OCI-LY3 (cell line): ENCODE results near the gene NAPA.

ENCODE experiments used
- H2AFZ ChIP-seq: fragments of 200-600, 300-600 bp; shearing (Covaris generic); 2 replicates; pipeline ENCODE4 v1.6.0; 2014; ENCODE audit warnings: antibody characterized with exemption, low read depth, low read length
- H3K27ac ChIP-seq: fragments of 200-600, 300-600 bp; sonication (generic); 2 replicates; pipeline ENCODE4 v1.5.1; 2014; ENCODE audit warnings: mild to moderate bottlenecking, low read length, moderate library complexity, mixed read lengths
- H3K27me3 ChIP-seq: fragments of 200-600, 300-600 bp; sonication (generic); 2 replicates; pipeline ENCODE4 v1.6.1; 2014; ENCODE audit warnings: low read depth, low read length, mixed read lengths
- H3K36me3 ChIP-seq: fragments of 200-600, 300-600 bp; sonication (generic); replicated peaks from 2 replicates; pipeline ENCODE3; 2014; ENCODE audit warnings: low read depth, low read length, mixed read lengths
- H3K4me1 ChIP-seq: fragments of 300-600, 200-600 bp; sonication (generic); 2 replicates; pipeline ENCODE4 v1.6.1; 2014; ENCODE audit warnings: low read length, mixed read lengths
- H3K4me2 ChIP-seq: fragments of 200-600, 300-600 bp; sonication (generic); 2 replicates; pipeline ENCODE4 v1.6.1; 2014; ENCODE audit warnings: low read length, mixed read lengths
- H3K4me3 ChIP-seq: fragments of 300-600, 200-600 bp; sonication (generic); 2 replicates; pipeline ENCODE4 v1.5.1; 2014; ENCODE audit warnings: antibody characterized with exemption, mild to moderate bottlenecking, low read length, moderate library complexity
- H3K79me2 ChIP-seq: fragments of 300-600, 200-600 bp; shearing (Covaris generic); 2 replicates; pipeline ENCODE4 v1.6.1; 2014; ENCODE audit warnings: mild to moderate bottlenecking, low read length, mixed read lengths
- H3K9ac ChIP-seq: fragments of 300-600, 200-600 bp; shearing (Covaris generic); 2 replicates; pipeline ENCODE4 v1.6.0; 2014; ENCODE audit warnings: mild to moderate bottlenecking, low read length, moderate library complexity
- H3K9me3 ChIP-seq: fragments of 200-600, 300-600 bp; shearing (Covaris generic); 2 replicates; pipeline ENCODE4 v1.6.1; 2014; ENCODE audit warnings: low read length, mixed read lengths; ENCODE audit not compliant: insufficient read depth
- H4K20me1 ChIP-seq: fragments of 200-600, 300-600 bp; sonication (generic); 2 replicates; pipeline ENCODE4 v1.6.1; 2016; ENCODE audit warnings: low read length, mixed read lengths; ENCODE audit not compliant: insufficient read depth
- EZH2phosphoT487 ChIP-seq: fragments of 200-600 bp; shearing (Covaris generic); IDR thresholded peaks from 2 replicates; pipeline ENCODE4 v1.6.1; 2018; ENCODE audit warnings: antibody characterized with exemption, mixed run types, low read depth
- TF ChIP-seq, protein P1 (sequence below): fragments of 200-600, 300-600 bp; sonication (generic); IDR thresholded peaks from 2 replicates; pipeline ENCODE4 v1.5.1; 2014; ENCODE audit warnings: antibody characterized with exemption, low read length, low read depth

The NAPA gene

DNA sequence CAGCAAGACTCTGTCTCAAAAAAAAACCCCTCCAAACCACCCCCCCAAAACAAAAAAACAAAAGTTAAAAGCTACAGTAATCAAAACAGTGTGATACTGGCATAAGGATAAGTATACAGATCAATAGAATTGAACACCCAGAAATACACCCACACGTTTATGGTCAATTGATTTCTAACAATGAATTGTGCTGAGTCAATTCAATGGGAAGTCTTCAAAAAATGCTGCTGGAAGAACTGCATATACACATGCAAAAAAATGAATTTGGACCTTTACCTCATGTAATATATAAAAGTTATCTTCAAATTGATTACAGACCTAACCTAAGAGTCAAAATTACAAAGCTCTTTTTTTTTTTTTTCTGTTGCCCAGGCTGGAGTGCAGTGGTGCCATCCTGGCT lies 19.8 kb upstream of the NAPA start:
- no peak overlapping the region for H3K4me2 ChIP-seq
- H3K79me2 ChIP-seq, result no peaks in the 10 kb centered on the region
- H3K27me3 ChIP-seq, result peaks cover 14% of the 10 kb centered on the region
- no peak overlapping the region for H3K4me3 ChIP-seq
- no peak for TF ChIP-seq EZH2phosphoT487
- TF ChIP-seq, protein P1, sequence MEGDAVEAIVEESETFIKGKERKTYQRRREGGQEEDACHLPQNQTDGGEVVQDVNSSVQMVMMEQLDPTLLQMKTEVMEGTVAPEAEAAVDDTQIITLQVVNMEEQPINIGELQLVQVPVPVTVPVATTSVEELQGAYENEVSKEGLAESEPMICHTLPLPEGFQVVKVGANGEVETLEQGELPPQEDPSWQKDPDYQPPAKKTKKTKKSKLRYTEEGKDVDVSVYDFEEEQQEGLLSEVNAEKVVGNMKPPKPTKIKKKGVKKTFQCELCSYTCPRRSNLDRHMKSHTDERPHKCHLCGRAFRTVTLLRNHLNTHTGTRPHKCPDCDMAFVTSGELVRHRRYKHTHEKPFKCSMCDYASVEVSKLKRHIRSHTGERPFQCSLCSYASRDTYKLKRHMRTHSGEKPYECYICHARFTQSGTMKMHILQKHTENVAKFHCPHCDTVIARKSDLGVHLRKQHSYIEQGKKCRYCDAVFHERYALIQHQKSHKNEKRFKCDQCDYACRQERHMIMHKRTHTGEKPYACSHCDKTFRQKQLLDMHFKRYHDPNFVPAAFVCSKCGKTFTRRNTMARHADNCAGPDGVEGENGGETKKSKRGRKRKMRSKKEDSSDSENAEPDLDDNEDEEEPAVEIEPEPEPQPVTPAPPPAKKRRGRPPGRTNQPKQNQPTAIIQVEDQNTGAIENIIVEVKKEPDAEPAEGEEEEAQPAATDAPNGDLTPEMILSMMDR, result no peak
- H4K20me1 ChIP-seq, result no peaks in the 10 kb centered on the region
- H3K27ac ChIP-seq, result no peak overlapping the region
- H3K36me3 ChIP-seq, result no peaks in the 10 kb centered on the region
- H3K9ac ChIP-seq, result no peak overlapping the region
- no peak overlapping the region for H2AFZ ChIP-seq
- no peaks in the 10 kb centered on the region for H3K9me3 ChIP-seq
- H3K4me1 ChIP-seq, result peaks cover 7% of the 10 kb centered on the region; the same call in 1 of the 2 replicates

DNA sequence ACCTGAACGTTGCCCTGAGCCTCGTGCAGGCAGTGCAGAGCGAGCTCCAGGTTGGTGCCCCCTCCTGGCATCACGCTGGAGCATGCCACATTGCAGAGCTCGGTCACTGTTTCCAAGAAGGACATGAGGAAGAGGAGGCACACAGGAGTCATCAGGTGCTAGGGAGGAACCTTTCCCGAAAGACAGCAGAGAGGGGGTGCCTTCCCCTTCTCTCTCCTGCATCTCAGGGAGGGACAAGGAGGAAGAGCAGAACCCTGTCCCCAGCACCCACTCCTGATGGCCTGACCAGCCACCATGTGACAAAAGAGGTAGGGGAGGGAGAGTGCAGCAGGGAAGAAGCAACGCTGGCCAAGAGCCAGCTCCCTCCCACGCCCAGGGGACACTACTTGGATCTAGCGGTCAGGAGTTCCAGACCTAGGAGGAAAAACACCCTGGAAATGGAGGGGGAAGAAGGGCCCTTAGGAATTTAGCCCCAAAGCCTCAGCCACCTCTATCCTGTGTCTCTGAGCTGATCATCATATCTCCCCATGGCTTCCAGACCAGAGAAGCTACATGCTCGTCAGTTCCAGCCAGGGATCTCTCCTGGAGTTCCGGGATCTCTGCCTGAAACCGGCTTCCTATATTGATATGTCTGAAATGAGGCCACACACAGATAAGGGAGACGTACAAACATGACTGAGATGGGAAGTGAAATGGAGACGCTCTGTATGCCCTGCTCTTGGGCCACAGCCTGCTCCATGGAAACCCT lies 17.0 kb upstream of the NAPA start:
- Histone ChIP-seq H3K79me2 (no peaks in the 10 kb centered on the region), H3K9ac (no peak overlapping the region), H3K4me2 (no peak overlapping the region), H3K27ac (no peak overlapping the region), H3K4me3 (no peak overlapping the region), H4K20me1 (no peaks in the 10 kb centered on the region), H3K27me3 (peaks cover 23% of the 10 kb centered on the region), H2AFZ (no peak overlapping the region), H3K9me3 (no peaks in the 10 kb centered on the region), H3K36me3 (no peaks in the 10 kb centered on the region), H3K4me1 (no peaks in the 10 kb centered on the region)
- TF ChIP-seq, protein P1, result no peak
- TF ChIP-seq EZH2phosphoT487, result no peak

DNA sequence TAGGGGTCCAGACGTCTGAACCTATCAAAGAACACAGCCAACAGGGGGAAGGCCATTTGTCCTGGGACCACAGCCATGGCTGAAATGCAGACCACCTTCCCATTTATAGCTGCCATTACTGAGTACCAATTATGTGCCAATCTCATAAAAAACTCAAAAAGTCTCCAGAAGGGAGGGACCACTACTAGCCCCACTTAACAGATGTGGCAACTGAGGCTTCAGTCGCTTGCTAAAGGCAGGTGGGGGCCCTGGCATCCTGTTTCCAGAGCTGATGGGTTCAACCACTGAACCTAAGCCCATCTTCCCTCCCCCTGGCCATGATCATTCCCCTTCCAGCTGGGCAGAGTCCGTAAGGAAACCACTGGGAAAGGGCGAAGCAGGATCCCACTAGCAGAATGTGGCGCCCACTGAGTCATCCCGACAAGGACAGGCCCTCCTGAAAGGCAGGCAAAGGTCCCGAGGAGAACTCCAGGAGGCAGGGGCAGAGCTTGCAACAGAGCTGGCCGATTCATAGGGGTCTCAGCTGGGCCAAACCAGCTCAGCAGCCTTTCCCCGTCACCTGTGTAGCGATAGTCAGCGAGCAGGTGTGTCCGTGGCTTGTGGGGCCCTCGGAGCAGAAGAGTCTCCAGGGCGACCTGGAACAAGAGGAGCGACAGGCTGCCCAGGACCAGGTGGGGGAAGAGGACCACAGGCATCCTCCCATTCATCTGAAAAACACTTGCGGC lies 14.3 kb upstream of the NAPA start:
- H3K36me3 ChIP-seq, result no peaks in the 10 kb centered on the region

DNA sequence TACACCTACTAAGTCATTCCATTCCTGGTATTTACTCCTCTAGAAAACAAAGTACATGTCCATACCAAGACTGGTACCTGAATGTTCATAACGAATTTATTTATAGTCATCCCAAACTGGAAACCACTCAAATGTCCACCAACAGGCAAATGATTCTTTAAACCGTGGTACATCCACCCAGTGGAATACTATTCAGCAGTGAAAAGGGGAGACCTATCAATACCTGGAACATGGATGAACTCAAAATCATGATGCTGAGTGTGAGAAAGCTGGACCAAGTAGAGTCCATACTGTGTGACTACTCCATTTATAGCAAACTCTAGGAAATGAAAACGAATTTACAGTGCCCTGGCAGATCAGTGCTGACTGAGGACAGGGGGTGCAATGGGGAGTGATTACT lies 11.9 kb upstream of the NAPA start:
- no peak for TF ChIP-seq EZH2phosphoT487
- TF ChIP-seq, protein P1, result no peak

More for the DNA sequence above, 14.3 kb upstream of the NAPA start:
- Histone ChIP-seq H3K4me3 (no peak overlapping the region), H2AFZ (no peak overlapping the region), H3K27me3 (peaks cover 30% of the 10 kb centered on the region), H3K79me2 (no peaks in the 10 kb centered on the region), H3K4me2 (no peak overlapping the region), H3K9me3 (no peaks in the 10 kb centered on the region), H3K4me1 (no peaks in the 10 kb centered on the region), H4K20me1 (no peaks in the 10 kb centered on the region), H3K9ac (no peak overlapping the region), H3K27ac (no peak overlapping the region)
- TF ChIP-seq EZH2phosphoT487, result no peak
- TF ChIP-seq, protein P1, result no peak

More for the DNA sequence above, 11.9 kb upstream of the NAPA start:
- no peak overlapping the region for H3K27ac ChIP-seq
- no peaks in the 10 kb centered on the region for H3K9me3 ChIP-seq
- no peaks in the 10 kb centered on the region for H3K4me1 ChIP-seq
- no peaks in the 10 kb centered on the region for H3K79me2 ChIP-seq
- no peak overlapping the region for H3K4me2 ChIP-seq
- H3K9ac ChIP-seq, result no peak overlapping the region
- H3K4me3 ChIP-seq, result no peak overlapping the region
- no peak overlapping the region for H2AFZ ChIP-seq
- no peaks in the 10 kb centered on the region for H3K36me3 ChIP-seq
- peaks cover 38% of the 10 kb centered on the region for H3K27me3 ChIP-seq
- no peaks in the 10 kb centered on the region for H4K20me1 ChIP-seq
